Measurements from ENCODE around the gene ARHGAP26. TPM values are rescaled to one million over a fixed set of nuclear protein-coding genes. Genes with fewer than 3 reads are reported as not detected.

The ARHGAP26 gene
- total and polyA plus RNA-seq, 4 donors: 5.4 to 52.3 (median 30.4) TPM

DNA sequence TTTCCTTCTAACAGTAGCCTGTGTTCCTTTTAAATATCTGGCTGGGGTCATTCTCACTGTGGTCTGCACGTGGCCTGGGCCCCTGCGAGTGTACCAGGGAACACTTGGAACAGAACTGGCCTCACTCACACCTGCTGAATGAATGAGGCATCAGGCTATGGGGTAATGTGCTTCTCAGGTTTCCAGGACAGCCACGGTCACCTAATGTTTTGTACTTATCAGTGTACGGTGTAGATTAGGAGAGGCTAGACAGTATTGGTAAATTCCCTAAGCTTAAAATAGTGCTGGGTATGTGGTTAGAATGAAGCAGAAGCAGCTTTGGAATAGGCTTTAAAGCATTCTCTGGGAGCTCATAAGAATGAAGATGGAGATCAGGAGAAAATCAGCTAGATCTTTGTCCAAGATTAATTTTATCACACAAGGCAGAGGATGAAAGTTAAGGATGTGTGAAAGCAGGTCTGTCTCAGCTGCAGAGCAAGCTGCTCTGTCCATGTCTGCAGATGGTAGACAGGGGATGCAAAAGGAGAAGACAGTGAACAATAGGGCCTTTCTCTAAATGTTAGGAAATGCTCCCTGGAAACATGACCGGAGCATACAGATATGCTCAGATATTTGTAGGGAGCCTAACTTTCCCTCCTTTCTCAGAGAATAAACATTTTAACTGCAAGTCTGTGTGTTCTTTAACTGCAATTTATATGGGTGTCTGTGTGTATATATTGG, 365.8 kb downstream of the ARHGAP26 start:
- Histone ChIP-seq H3K36me3 (ENCODE audit: control insufficient read depth in 4 of 4, insufficient read depth in 4 of 4, low read length in 4 of 4) (peaks cover 0 to 11% (median 0%) of the 10 kb centered on the region in 4 donors), H3K27me3 (ENCODE audit: control insufficient read depth in 3 of 3, insufficient read depth in 3 of 3, low read length in 2 of 3) (no peaks in the 10 kb centered on the region), H3K4me1 (ENCODE audit: control insufficient read depth in 5 of 5, insufficient read depth in 5 of 5, low read length in 5 of 5) (peaks cover 1 to 33% (median 13%) of the 10 kb centered on the region in 5 donors), H3K27ac (ENCODE audit: low read depth in 1 of 2, low read length in 1 of 2) (peak overlapping the region in 1 of 2 donors; percentile 42), H3K9me3 (ENCODE audit: control insufficient read depth in 4 of 4, insufficient read depth in 3 of 4, low read length in 3 of 4) (no peaks in the 10 kb centered on the region), H3K9ac (ENCODE audit: insufficient read depth in 1 of 2, low read length in 2 of 2) (no peak overlapping the region), H3K4me3 (no peak overlapping the region)
- 88 to 92% methylated on average over 5 of the region's 5 CpGs for WGBS, 2 donors
- DNase-seq (no peak), ATAC-seq (ENCODE audit: insufficient read depth, low FRiP score) (no peak)
- TF ChIP-seq, protein P1, sequence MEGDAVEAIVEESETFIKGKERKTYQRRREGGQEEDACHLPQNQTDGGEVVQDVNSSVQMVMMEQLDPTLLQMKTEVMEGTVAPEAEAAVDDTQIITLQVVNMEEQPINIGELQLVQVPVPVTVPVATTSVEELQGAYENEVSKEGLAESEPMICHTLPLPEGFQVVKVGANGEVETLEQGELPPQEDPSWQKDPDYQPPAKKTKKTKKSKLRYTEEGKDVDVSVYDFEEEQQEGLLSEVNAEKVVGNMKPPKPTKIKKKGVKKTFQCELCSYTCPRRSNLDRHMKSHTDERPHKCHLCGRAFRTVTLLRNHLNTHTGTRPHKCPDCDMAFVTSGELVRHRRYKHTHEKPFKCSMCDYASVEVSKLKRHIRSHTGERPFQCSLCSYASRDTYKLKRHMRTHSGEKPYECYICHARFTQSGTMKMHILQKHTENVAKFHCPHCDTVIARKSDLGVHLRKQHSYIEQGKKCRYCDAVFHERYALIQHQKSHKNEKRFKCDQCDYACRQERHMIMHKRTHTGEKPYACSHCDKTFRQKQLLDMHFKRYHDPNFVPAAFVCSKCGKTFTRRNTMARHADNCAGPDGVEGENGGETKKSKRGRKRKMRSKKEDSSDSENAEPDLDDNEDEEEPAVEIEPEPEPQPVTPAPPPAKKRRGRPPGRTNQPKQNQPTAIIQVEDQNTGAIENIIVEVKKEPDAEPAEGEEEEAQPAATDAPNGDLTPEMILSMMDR (IDR thresholded peaks at IDR 0.05; ENCODE audit: control extremely low read depth, extremely low read depth): no peak

DNA sequence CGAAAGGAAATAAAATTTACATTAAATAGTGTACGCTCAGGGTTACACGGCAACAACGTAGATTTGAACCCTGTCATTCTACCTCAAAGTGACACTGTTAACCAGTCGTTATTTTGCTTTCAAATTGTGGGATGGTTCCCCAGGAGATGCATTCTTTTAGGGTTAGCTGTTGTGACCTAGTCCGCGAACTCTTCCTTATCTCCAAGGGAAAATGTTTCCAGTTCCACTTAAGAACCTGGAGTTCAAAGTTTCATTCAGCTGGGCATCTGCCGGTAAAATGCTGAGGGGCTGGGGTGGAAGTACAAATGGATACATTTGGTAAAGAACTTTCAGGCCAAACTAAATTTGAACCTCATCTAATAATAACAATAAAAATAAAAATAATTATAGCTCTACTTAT, 368.7 kb downstream of the ARHGAP26 start:
- Histone ChIP-seq H3K4me3 (no peak overlapping the region), H3K9ac (ENCODE audit: insufficient read depth in 1 of 2, low read length in 2 of 2) (no peak overlapping the region), H3K27ac (ENCODE audit: low read depth in 1 of 2, low read length in 1 of 2) (no peak overlapping the region), H3K36me3 (ENCODE audit: control insufficient read depth in 4 of 4, insufficient read depth in 4 of 4, low read length in 4 of 4) (peaks cover 0 to 11% (median 0%) of the 10 kb centered on the region in 4 donors), H3K27me3 (ENCODE audit: control insufficient read depth in 3 of 3, insufficient read depth in 3 of 3, low read length in 2 of 3) (no peaks in the 10 kb centered on the region), H3K4me1 (ENCODE audit: control insufficient read depth in 5 of 5, insufficient read depth in 5 of 5, low read length in 5 of 5) (peaks cover 1 to 20% (median 5%) of the 10 kb centered on the region in 5 donors), H3K9me3 (ENCODE audit: control insufficient read depth in 4 of 4, insufficient read depth in 3 of 4, low read length in 3 of 4) (no peaks in the 10 kb centered on the region)
- 75 to 76% methylated on average over 8 of the region's 8 CpGs for WGBS, 2 donors
- DNase-seq (no peak), ATAC-seq (ENCODE audit: insufficient read depth, low FRiP score) (no peak)
- TF ChIP-seq, protein P1 (IDR thresholded peaks at IDR 0.05; ENCODE audit: control extremely low read depth, extremely low read depth): no peak

DNA sequence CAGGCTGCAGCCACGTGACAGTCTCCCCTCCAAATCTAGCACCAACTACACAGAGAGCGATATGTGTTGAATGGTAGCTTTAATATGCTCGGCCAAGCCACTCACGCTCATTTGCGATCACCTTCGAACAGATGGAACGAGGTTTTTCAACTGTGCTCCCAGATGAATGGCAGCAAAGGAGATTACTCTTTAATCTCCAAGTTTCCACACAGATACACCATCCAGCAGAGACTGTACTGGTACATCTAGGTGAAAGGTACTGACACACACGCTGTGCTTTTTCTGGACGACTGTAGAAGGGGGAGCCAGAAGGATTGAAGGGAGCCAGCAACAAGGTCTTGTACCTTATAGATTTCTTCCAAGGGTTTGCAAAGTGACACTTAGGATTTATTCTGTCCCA, 369.4 kb downstream of the ARHGAP26 start:
- WGBS, 2 donors: 95 to 99% methylated on average over 9 of the region's 9 CpGs
- Histone ChIP-seq H3K27ac (ENCODE audit: low read depth in 1 of 2, low read length in 1 of 2) (peak overlapping the region in 1 of 2 donors; percentile 51), H3K9ac (ENCODE audit: insufficient read depth in 1 of 2, low read length in 2 of 2) (no peak overlapping the region), H3K27me3 (ENCODE audit: control insufficient read depth in 3 of 3, insufficient read depth in 3 of 3, low read length in 2 of 3) (no peaks in the 10 kb centered on the region), H3K4me1 (ENCODE audit: control insufficient read depth in 5 of 5, insufficient read depth in 5 of 5, low read length in 5 of 5) (peaks cover 0 to 18% (median 0%) of the 10 kb centered on the region in 5 donors), H3K9me3 (ENCODE audit: control insufficient read depth in 4 of 4, insufficient read depth in 3 of 4, low read length in 3 of 4) (no peaks in the 10 kb centered on the region), H3K36me3 (ENCODE audit: control insufficient read depth in 4 of 4, insufficient read depth in 4 of 4, low read length in 4 of 4) (peaks cover 0 to 9% (median 0%) of the 10 kb centered on the region in 4 donors), H3K4me3 (no peak overlapping the region)
- DNase-seq: no peak
- ATAC-seq (ENCODE audit: insufficient read depth, low FRiP score): no peak
- TF ChIP-seq, protein P1 (IDR thresholded peaks at IDR 0.05; ENCODE audit: control extremely low read depth, extremely low read depth): no peak

Data from lung (tissue), 12 donors.